NK-92 treated with Interleukin-12 subunit alpha and Interleukin-12 subunit beta, amount 100 ng/mL, for 24 hours (cell line): ENCODE data around the gene CDHR3.
"Not testable (repeated sequence)": the region's sequence is repeated elsewhere in the genome, so short reads cannot be mapped to it uniquely, and the experiment has no call there.

Experiments
- DNase-seq: peaks from one replicate; lab custom pipeline; 2025; lab: John Stamatoyannopoulos, UW

The CDHR3 gene

GRCh38 chr7:105958012-105958411, 5.1 kb upstream of the CDHR3 start:
- no peak for DNase-seq

DNA sequence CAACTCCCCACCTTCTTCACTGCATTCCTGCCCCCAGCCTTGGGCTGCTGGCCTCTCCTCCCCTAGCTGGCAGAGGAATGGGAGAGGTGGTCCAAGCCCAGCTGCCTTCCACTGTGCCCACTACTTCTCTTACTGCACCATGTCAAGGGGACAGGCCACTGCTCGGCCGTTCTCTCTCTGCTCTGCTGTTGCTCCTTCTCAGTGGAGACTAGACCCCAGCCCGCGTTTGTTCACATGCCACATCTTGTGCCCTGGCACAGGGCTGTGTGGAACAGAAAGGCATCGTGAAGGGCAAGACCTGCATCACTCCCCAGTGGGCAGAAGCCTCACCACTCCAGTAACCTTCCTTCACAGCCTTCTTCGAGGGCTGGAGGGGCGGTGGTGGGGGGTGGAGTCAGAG, 711 bp upstream of the CDHR3 start:
- DNase-seq = no peak

DNA sequence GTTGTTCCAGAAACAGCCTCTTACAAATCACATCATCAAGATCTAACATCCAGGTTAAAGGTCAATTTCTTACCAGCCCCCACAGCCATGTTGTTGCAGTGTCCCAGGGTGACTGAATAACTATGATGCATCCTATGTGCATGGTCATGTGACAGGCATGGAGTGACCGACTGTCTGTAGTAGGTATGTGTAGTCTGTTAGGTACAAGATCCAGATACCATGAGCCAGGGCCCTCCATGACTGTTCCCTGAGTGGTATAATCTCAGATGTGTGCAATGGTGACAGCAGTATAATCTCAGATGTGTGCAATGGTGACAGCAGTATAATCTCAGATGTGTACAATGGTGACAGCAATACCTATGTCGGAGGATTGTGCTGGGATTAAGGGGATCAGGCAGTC, 8.8 kb downstream of the CDHR3 start:
- no peak for DNase-seq

DNA sequence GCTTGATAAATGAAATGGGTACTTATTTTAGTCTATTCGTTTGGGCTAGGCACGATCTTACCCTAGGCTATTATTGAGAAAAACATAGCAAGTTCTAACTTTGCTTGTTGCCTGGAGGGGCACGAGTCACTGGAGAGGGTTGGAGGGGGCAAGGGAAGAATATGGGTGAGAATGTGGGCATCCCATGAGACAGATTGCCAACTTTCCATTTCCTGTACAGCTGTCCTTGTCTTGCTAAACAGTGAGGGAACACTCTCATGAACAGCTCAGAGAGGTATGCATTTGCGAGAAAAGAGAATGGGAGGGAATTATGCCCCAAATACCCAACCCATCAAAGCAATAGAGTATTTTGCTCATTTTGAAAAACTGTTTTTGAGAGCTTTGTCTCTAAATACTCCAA, 9.2 kb downstream of the CDHR3 start:
- DNase-seq = no peak

DNA sequence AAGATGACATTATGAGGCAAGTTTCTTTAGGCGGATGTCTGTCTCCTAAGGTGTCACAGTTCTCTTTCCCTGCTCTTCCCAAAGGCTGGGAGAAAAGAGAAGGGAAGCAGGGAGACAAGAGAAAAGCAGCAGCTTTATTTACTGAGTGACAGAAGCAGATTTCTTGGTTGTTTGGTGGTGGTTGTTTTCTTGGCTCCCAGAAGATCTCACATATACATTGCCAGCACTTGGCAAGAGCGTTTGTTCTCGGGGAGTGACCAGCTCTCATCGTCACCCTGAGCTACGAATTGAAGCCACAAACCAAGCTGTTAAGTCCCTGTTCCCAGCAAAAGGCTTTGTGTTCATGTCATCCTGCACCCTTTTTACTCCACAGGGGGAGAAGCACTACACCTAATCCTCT, 11.4 kb downstream of the CDHR3 start:
- no peak for DNase-seq

GRCh38 chr7:105975770-105976417, 12.8 kb downstream of the CDHR3 start:
- no peak for DNase-seq

DNA sequence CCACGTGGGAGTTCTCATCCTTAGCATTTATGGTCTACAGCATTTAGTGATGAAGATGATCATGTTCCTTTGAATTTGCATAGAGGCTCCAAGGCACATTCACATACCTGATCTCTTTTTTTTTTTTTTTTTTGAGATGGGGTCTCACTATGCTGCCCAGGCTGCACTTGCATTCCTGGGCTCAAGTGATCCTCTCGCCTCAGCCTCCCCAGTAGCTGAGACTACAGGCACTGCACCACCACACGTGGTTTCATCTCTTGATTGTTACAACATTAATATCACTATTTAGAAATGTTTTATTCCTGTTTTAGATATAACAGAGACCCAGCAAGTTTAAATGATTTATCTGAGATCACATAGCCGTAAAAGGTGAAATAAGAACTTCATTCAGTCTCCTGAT, 13.8 kb downstream of the CDHR3 start:
- no peak for DNase-seq

DNA sequence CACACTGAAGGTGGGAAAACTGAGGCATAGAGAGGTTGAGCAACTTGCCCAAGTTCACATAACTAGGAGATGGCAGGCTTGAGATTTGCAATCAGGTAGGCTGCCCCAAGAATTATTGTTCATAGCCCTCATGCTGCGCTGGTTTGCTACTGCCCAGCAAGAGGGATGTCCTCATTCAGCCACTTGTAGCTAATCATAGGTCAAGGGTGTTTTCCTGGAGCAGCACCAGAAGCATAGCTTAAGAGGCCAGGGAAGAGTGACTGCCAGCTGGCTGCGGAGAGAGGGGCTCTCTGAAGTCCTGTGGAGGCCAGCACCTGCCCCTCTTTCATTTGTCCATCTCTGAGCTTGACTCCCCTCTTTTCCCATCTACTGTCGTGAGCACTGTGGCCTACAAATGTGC, 15.0 kb downstream of the CDHR3 start:
- DNase-seq = no peak

- no peak for DNase-seq
Measured at GRCh38 chr7:105978974-105979373, 15.9 kb downstream of the CDHR3 start.

- DNase-seq = no peak
Measured at GRCh38 chr7:105979405-105979804, 16.3 kb downstream of the CDHR3 start.

GRCh38 chr7:105980645-105981396, 17.8 kb downstream of the CDHR3 start:
- no peak for DNase-seq

DNA sequence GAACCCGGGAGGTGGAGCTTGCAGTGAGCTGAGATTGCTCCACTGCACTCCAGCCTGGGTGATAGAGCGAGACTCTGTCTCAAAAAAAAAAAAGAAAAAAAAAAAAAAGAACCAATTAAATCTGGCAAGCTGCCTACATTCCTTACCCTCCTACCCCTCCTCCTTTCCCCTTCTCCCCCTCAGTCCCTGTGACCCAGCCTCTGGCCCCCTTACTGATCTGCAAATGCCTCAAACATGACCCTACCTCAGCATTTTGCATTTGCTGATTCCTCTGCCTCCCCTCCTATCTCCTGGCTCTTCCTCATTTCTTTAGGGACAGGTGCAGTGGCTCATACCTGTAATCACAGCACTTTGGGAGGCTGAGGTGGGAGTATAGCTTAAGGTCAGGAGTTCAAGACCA, 19.3 kb downstream of the CDHR3 start:
- DNase-seq = no peak

- not testable (repeated sequence) for DNase-seq
Measured at GRCh38 chr7:105984808-105985207, 21.7 kb downstream of the CDHR3 start.

- DNase-seq = no peak
Measured at GRCh38 chr7:105985229-105985628, 22.2 kb downstream of the CDHR3 start.

DNA sequence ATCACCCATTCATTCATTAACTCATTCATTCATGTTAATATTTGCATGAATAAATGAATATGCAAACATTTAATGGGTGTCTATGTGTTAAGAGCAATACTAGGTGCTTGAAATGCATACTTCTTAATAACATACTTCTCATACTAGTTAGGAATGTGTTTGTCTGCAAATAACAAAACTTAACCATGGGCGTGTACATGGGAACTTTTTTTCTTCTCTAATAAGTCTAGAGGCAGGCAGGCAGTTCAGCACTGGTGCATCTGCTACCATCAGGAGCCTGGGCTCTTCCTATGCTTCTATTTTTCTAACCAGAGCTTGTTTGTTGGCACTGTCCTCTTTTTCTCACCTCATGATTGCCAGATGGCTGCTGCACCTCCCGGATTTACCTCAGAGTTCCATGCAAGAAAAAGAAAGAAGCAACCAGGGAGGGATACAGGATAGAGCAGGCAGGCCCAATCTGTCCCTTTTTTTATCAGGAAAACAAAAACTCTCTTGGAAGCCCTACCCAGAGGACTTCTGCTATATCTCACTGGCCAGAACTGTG, 22.7 kb downstream of the CDHR3 start:
- no peak for DNase-seq

DNA sequence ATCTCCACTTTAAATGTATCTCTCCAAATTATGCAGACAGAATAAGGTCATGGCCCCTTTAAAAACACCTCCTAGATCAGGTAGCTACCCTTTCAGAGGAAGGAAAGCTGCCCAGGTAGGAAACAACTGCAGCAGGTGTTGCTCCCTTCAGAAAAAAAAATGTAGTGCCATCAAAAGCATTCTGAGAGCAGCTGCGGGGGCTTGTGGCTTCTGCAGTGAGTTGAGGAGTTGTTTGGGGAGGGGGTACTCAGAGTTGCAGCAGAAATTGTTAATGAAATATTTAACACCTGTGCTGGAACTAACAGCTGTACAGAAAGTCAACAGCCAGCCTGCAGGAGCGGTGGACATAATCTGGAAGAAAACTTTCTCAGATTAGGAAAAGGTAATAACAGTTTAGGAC, 24.0 kb downstream of the CDHR3 start:
- no peak for DNase-seq

DNA sequence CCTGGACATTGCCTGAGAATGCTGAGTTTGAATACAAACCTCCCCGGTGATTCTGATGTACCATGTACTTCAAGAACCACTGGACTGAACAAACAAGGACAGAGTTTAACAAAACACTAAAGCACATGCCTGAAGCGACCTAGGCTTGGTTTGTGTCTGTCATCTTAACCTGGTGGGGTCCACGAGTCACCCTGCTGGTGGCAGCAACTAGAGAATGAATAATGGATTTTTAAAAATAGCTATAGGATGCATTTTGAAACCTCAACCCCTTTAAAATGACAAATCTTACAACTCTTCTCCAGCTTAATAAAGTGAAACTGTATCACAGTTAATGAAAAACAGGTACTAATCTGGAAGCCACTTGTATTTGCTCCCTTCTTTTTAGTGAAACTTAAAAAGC, 25.2 kb downstream of the CDHR3 start:
- no peak for DNase-seq

- no peak for DNase-seq
Measured at GRCh38 chr7:105989191-105989590, 26.1 kb downstream of the CDHR3 start.

DNA sequence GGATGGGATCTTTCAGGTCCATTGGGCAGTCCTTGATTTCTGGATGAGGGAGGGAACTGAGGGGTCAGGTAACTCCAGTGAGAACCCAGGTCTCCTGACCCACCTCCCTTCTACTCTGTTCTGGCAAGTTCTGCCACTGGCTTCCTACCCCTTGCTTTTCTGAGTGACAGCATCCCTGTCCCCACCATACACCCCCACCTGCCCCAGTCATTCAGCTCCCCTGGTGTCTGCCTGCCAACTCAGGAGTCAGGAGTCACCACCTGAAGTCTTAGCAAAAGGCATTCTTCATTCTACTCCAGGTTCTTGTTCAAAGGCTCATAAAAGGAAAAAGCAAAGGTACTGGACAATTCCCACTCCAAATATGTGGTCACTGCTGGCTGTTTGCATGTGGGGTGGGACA, 26.6 kb downstream of the CDHR3 start:
- DNase-seq = no peak

DNA sequence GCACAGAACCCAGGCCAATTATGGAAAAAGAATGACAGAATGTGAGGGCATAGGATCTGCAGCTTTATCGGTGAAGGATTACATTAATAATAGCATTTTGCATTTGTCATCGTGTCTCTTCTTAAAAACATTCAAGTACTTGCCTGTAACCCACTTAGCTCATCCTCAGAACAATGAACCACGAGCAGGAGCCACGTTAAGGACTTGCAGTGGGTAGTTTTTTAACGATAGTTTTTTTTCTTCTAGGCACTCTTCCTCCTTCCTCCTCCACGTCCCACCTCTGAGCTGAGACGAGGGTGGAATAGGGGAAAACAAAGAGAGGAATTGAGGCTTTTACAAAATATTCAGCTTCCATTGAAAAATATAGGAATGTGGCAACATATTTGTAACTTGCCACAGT, 27.1 kb downstream of the CDHR3 start:
- DNase-seq = no peak

GRCh38 chr7:105990727-105991453, 27.8 kb downstream of the CDHR3 start:
- no peak for DNase-seq

- DNase-seq = no peak
Measured at GRCh38 chr7:105992905-105993304, 29.8 kb downstream of the CDHR3 start.
